Activated T-cell treated with anti-CD3 and anti-CD28 coated beads, Interleukin-2, amount 50 U/mL, for 4 hours (primary cell): ENCODE measurements around the gene CHDH. TPM values are rescaled to one million over a fixed set of nuclear protein-coding genes. Genes with fewer than 3 reads are reported as not detected.

Experiments
- ATAC-seq, 2 donors: fragments of 200-7000 bp; cut with Tn5 transposase; one replicate each; pipeline ENCODE4 v1.10.0; 2021
- DNase-seq: peaks from one replicate; pipeline ENCODE4 v3.0.0-alpha.2; 2020
- H3K27me3 Mint-ChIP-seq: one replicate; pipeline ENCODE4 v1.8.0; 2021; ENCODE audit warnings: low read depth, mixed read lengths
- H3K36me3 Mint-ChIP-seq: one replicate; pipeline ENCODE4 v1.8.0; 2022; ENCODE audit warnings: mixed read lengths; ENCODE audit not compliant: insufficient read depth
- H3K4me1 Mint-ChIP-seq: one replicate; pipeline ENCODE4 v1.8.0; 2021; ENCODE audit warnings: low read depth, mixed read lengths
- H3K4me3 Mint-ChIP-seq: one replicate; pipeline ENCODE4 v1.8.0; 2021; ENCODE audit warnings: mild to moderate bottlenecking, moderate library complexity, mixed read lengths
- H3K9me3 Mint-ChIP-seq: one replicate; pipeline ENCODE4 v1.8.0; 2021; ENCODE audit warnings: mixed read lengths
- total RNA-seq, 3 donors: library from RNA; stranded (reverse); gene quantifications; one replicate each; pipeline ENCODE4 v1.2.1, GENCODE V29; 2021

The CHDH gene
- total RNA-seq, 3 donors from 2014 or later, result 0.38 to 0.69 (median 0.46) TPM

GRCh38 chr3:53863145-53863544, 16.9 kb upstream of the CHDH start:
- DNase-seq (no peak), ATAC-seq (no peak)
- H3K36me3 Mint-ChIP-seq, result peaks cover 33% of the 10 kb centered on the region
- H3K4me3 Mint-ChIP-seq, result no peak overlapping the region
- H3K9me3 Mint-ChIP-seq, result no peaks in the 10 kb centered on the region
- H3K27me3 Mint-ChIP-seq, result no peaks in the 10 kb centered on the region
- H3K4me1 Mint-ChIP-seq, result peaks cover 2% of the 10 kb centered on the region

- no peaks in the 10 kb centered on the region for H3K27me3 Mint-ChIP-seq
- H3K9me3 Mint-ChIP-seq, result no peaks in the 10 kb centered on the region
- no peaks in the 10 kb centered on the region for H3K4me1 Mint-ChIP-seq
- no peak overlapping the region for H3K4me3 Mint-ChIP-seq
- peaks cover 28% of the 10 kb centered on the region for H3K36me3 Mint-ChIP-seq
- DNase-seq (no peak), ATAC-seq (no peak)
Observed at GRCh38 chr3:53862241-53862640, 16.0 kb upstream of the CHDH start.

GRCh38 chr3:53860196-53860595, 14.0 kb upstream of the CHDH start:
- Mint-ChIP-seq H3K36me3 (peaks cover 24% of the 10 kb centered on the region), H3K4me3 (no peak overlapping the region)

GRCh38 chr3:53859178-53859577, 13.0 kb upstream of the CHDH start:
- no peaks in the 10 kb centered on the region for H3K9me3 Mint-ChIP-seq
- H3K4me1 Mint-ChIP-seq, result no peaks in the 10 kb centered on the region
- DNase-seq (no peak), ATAC-seq (no peak)
- peaks cover 5% of the 10 kb centered on the region for H3K27me3 Mint-ChIP-seq
- H3K4me3 Mint-ChIP-seq, result no peak overlapping the region
- peaks cover 18% of the 10 kb centered on the region for H3K36me3 Mint-ChIP-seq

More at GRCh38 chr3:53860196-53860595, 14.0 kb upstream of the CHDH start:
- H3K9me3 Mint-ChIP-seq, result no peaks in the 10 kb centered on the region
- no peaks in the 10 kb centered on the region for H3K27me3 Mint-ChIP-seq
- DNase-seq (no peak), ATAC-seq (no peak)
- H3K4me1 Mint-ChIP-seq, result no peaks in the 10 kb centered on the region

- Mint-ChIP-seq H3K36me3 (peaks cover 16% of the 10 kb centered on the region), H3K4me3 (no peak overlapping the region), H3K27me3 (peaks cover 7% of the 10 kb centered on the region), H3K9me3 (no peaks in the 10 kb centered on the region), H3K4me1 (no peaks in the 10 kb centered on the region)
- DNase-seq, result no peak
- no peak for ATAC-seq
Observed at GRCh38 chr3:53858096-53858741, 12.0 kb upstream of the CHDH start.

GRCh38 chr3:53856964-53857363, 10.7 kb upstream of the CHDH start:
- no peak for DNase-seq
- peaks cover 7% of the 10 kb centered on the region for H3K27me3 Mint-ChIP-seq
- H3K4me1 Mint-ChIP-seq, result no peaks in the 10 kb centered on the region
- no peak overlapping the region for H3K4me3 Mint-ChIP-seq
- H3K36me3 Mint-ChIP-seq, result peaks cover 10% of the 10 kb centered on the region
- H3K9me3 Mint-ChIP-seq, result no peaks in the 10 kb centered on the region
- ATAC-seq, result no peak

- Mint-ChIP-seq H3K27me3 (peaks cover 26% of the 10 kb centered on the region), H3K4me1 (peaks cover 5% of the 10 kb centered on the region)
- no peak for ATAC-seq
Observed at GRCh38 chr3:53850895-53851294, 4.7 kb upstream of the CHDH start.

GRCh38 chr3:53849916-53850315, 3.7 kb upstream of the CHDH start:
- Mint-ChIP-seq H3K27me3 (peaks cover 33% of the 10 kb centered on the region), H3K36me3 (no peaks in the 10 kb centered on the region), H3K4me1 (peaks cover 9% of the 10 kb centered on the region), H3K9me3 (no peaks in the 10 kb centered on the region), H3K4me3 (no peak overlapping the region)
- no peak for DNase-seq
- ATAC-seq, result no peak

More at GRCh38 chr3:53850895-53851294, 4.7 kb upstream of the CHDH start:
- Mint-ChIP-seq H3K9me3 (no peaks in the 10 kb centered on the region), H3K4me3 (no peak overlapping the region), H3K36me3 (no peaks in the 10 kb centered on the region)
- no peak for DNase-seq

- no peak for DNase-seq
- Mint-ChIP-seq H3K9me3 (no peaks in the 10 kb centered on the region), H3K36me3 (no peaks in the 10 kb centered on the region), H3K4me3 (peak overlapping the region; percentile 64), H3K27me3 (peaks cover 47% of the 10 kb centered on the region), H3K4me1 (peaks cover 9% of the 10 kb centered on the region)
- ATAC-seq, result no peak
Observed at GRCh38 chr3:53846851-53847155, 584 bp upstream of the CHDH start.

- H3K27me3 Mint-ChIP-seq, result peaks cover 47% of the 10 kb centered on the region
- DNase-seq, result no peak
Observed at GRCh38 chr3:53845881-53846133, 412 bp downstream of the CHDH start.

GRCh38 chr3:53845103-53845880, 927 bp downstream of the CHDH start:
- peak overlapping the region; percentile 43 for H3K4me3 Mint-ChIP-seq
- ATAC-seq (no peak), DNase-seq (no peak)
- peaks cover 47% of the 10 kb centered on the region for H3K27me3 Mint-ChIP-seq
- H3K36me3 Mint-ChIP-seq, result no peaks in the 10 kb centered on the region
- H3K4me1 Mint-ChIP-seq, result peaks cover 9% of the 10 kb centered on the region
- H3K9me3 Mint-ChIP-seq, result no peaks in the 10 kb centered on the region

More at GRCh38 chr3:53845881-53846133, 412 bp downstream of the CHDH start:
- Mint-ChIP-seq H3K4me3 (peak overlapping the region; percentile 43), H3K9me3 (no peaks in the 10 kb centered on the region), H3K4me1 (peaks cover 9% of the 10 kb centered on the region), H3K36me3 (no peaks in the 10 kb centered on the region)
- ATAC-seq, result peak in 1 of 2 donors; percentile 15

- peaks cover 47% of the 10 kb centered on the region for H3K27me3 Mint-ChIP-seq
- H3K36me3 Mint-ChIP-seq, result no peaks in the 10 kb centered on the region
- H3K9me3 Mint-ChIP-seq, result no peaks in the 10 kb centered on the region
- DNase-seq (no peak), ATAC-seq (no peak)
- peak overlapping the region; percentile 43 for H3K4me3 Mint-ChIP-seq
- H3K4me1 Mint-ChIP-seq, result peaks cover 9% of the 10 kb centered on the region
Observed at GRCh38 chr3:53844262-53845102, 1.7 kb downstream of the CHDH start.

- no peak for ATAC-seq
- Mint-ChIP-seq H3K4me1 (peaks cover 9% of the 10 kb centered on the region), H3K27me3 (peaks cover 43% of the 10 kb centered on the region), H3K4me3 (peak overlapping the region; percentile 22), H3K36me3 (no peaks in the 10 kb centered on the region), H3K9me3 (no peaks in the 10 kb centered on the region)
- no peak for DNase-seq
Observed at GRCh38 chr3:53843195-53844177, 2.7 kb downstream of the CHDH start.
